ENCODE results near the gene TAF1. TPM values are rescaled to one million over a fixed set of nuclear protein-coding genes. Genes with fewer than 3 reads are reported as not detected.

TAF1 gene
- total and polyA plus RNA-seq, 10 of the 15 experiments (the other 5 are each of a cell fraction or from before 2014, with no cell fraction given) = 4.1 to 24.2 (median 17.2) TPM

DNA sequence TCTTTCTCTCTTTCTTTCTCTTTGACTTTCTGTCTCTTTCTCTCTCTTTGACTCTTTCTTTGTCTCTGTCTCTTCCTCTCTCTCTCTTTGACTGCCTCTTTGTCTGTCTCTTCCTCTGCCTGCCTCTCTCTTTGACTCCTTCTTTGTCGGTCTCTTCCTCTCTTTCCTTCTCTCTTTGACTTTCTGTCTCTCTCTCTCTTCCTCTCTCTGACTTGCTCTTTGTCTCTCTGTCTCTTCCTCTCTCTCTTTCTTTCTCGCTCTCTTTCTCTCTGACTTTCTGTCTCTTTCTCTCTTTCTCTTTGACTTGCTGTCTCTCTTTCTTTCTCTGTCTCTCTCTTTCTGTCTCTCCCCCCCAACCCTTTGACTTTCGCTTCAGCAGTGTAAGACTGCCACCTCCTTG lies 130.3 kb downstream of the TAF1 start:
- FAIRE-seq = no peak
- CTCF ChIA-PET = no interaction called here
- RAD21 ChIA-PET (ENCODE audit: unreplicated experiment) = no interaction called here
- Histone ChIP-seq H3K4me3 (no peak overlapping the region), H3K27ac (ENCODE audit: control insufficient read depth, insufficient read depth) (no peak overlapping the region), H3K36me3 (ENCODE audit: control insufficient read depth in 2 of 2, insufficient read depth in 2 of 2, low read length in 1 of 2) (no peaks in the 10 kb centered on the region), H4K20me1 (ENCODE audit: control insufficient read depth, insufficient read depth) (no peaks in the 10 kb centered on the region), H3K79me2 (ENCODE audit: control insufficient read depth, insufficient read depth, low read length) (no peaks in the 10 kb centered on the region), H2AFZ (ENCODE audit: control insufficient read depth, low read depth, low read length) (no peak overlapping the region), H3K9me3 (replicated peaks; ENCODE audit: control insufficient read depth, insufficient read depth, low read length) (no peaks in the 10 kb centered on the region), H3K4me2 (ENCODE audit: control insufficient read depth, insufficient read depth) (no peak overlapping the region), H3K9ac (ENCODE audit: control insufficient read depth, insufficient read depth, low read length) (no peak overlapping the region), H3K4me1 (ENCODE audit: control insufficient read depth, insufficient read depth, low read length) (no peaks in the 10 kb centered on the region; the same call in 1 of the 2 replicates), H3K27me3 (replicated peaks in 1 of 2; ENCODE audit: control insufficient read depth in 2 of 2, insufficient read depth in 2 of 2, low read length in 1 of 2) (no peaks in the 10 kb centered on the region)
- no TSS peak for BruUV-seq (replicated peaks)
- POLR2A ChIA-PET = no interaction called here
- TF ChIP-seq, protein P1, sequence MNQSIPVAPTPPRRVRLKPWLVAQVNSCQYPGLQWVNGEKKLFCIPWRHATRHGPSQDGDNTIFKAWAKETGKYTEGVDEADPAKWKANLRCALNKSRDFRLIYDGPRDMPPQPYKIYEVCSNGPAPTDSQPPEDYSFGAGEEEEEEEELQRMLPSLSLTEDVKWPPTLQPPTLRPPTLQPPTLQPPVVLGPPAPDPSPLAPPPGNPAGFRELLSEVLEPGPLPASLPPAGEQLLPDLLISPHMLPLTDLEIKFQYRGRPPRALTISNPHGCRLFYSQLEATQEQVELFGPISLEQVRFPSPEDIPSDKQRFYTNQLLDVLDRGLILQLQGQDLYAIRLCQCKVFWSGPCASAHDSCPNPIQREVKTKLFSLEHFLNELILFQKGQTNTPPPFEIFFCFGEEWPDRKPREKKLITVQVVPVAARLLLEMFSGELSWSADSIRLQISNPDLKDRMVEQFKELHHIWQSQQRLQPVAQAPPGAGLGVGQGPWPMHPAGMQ (IDR thresholded peaks at IDR 0.05; ENCODE audit: borderline replicate concordance) = no peak
- no peak for TF ChIP-seq ZNF622 (IDR thresholded peaks at IDR 0.05)
- no peak for TF ChIP-seq SRF (IDR thresholded peaks at IDR 0.05; ENCODE audit: low read depth in 2 of 2, low read length in 2 of 2)
- TF ChIP-seq TCF12 (IDR thresholded peaks at IDR 0.05; ENCODE audit: low read depth, low read length) = no peak
- TF ChIP-seq, protein P2, sequence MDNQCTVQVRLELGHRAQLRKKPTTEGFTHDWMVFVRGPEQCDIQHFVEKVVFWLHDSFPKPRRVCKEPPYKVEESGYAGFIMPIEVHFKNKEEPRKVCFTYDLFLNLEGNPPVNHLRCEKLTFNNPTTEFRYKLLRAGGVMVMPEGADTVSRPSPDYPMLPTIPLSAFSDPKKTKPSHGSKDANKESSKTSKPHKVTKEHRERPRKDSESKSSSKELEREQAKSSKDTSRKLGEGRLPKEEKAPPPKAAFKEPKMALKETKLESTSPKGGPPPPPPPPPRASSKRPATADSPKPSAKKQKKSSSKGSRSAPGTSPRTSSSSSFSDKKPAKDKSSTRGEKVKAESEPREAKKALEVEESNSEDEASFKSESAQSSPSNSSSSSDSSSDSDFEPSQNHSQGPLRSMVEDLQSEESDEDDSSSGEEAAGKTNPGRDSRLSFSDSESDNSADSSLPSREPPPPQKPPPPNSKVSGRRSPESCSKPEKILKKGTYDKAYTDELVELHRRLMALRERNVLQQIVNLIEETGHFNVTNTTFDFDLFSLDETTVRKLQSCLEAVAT (IDR thresholded peaks at IDR 0.05) = no peak
- no peak for TF ChIP-seq WRNIP1 (IDR thresholded peaks at IDR 0.05; ENCODE audit: borderline replicate concordance, low read depth, low read length)
- no peak for TF ChIP-seq ASH2L (IDR thresholded peaks at IDR 0.05; ENCODE audit: borderline replicate concordance, low read depth)
- no peak for TF ChIP-seq CHD2 (IDR thresholded peaks at IDR 0.05; ENCODE audit: borderline replicate concordance, low read depth, low read length)
- in situ Hi-C loops (cut with MboI) (no loop called here), intact Hi-C loops (cut with micrococcal nuclease; ENCODE audit: unreplicated experiment) (no loop called here)
- no peak for ATAC-seq
- no peak for DNase-seq (ENCODE audit: low read depth, low spot score)
- SMC1A ChIA-PET (ENCODE audit: uncharacterized antibody, unreplicated experiment) = no interaction called here
- WGBS (ENCODE audit: insufficient coverage, insufficient replicate concordance, low lambda C conversion rate, missing lambda C conversion rate) = 34% methylated on average over 2 of the region's 3 CpGs

Data from GM12878 (cell line).